Panc1 (cell line): ENCODE measurements around the gene DOCK1. TPM values are rescaled to one million over a fixed set of nuclear protein-coding genes. Genes with fewer than 3 reads are reported as not detected.

Experiments
- ATAC-seq: fragments of 200-7000 bp; cut with Tn5 transposase; 2 replicates; pipeline ENCODE4 v1.9.1; 2020; ENCODE audit warnings: mild to moderate bottlenecking, moderate library complexity
- BruUV-seq: library from RNA; stranded (reverse); fragments of 400-500 nt; replicated peaks from 2 replicates; lab custom pipeline; 2021; lab: Mats Ljungman, UMichigan
- CTCF ChIA-PET: fragments of 300-600 bp; sonication (Branson Sonifier 250); formaldehyde crosslinking; loops from one replicate; lab custom pipeline; 2022; ENCODE audit warnings: antibody characterized with exemption; lab: Charles Lee
- POLR2A ChIA-PET: fragments of 300-600 bp; sonication (Branson Sonifier 250); formaldehyde crosslinking; loops from one replicate; lab custom pipeline; 2022; ENCODE audit warnings: antibody characterized with exemption; lab: Charles Lee
- DNase-seq: peaks from one replicate; pipeline ENCODE4 v3.0.0-alpha.2; 2010; ENCODE audit warnings: low read depth, low spot score
- H3K27ac ChIP-seq: 2 replicates; pipeline ENCODE4 v1.5.1; 2011; ENCODE audit warnings: mild to moderate bottlenecking, low read length, inconsistent platforms
- H3K27me3 ChIP-seq: fragments of 200-500 bp; sonication (Bioruptor generic); 2 replicates; pipeline ENCODE4 v1.6.0; 2014; ENCODE audit warnings: low read length, inconsistent platforms; ENCODE audit not compliant: control insufficient read depth, insufficient read depth
- H3K36me3 ChIP-seq: fragments of 200-500 bp; sonication (Bioruptor generic); 2 replicates; pipeline ENCODE4 v1.5.1; 2014; ENCODE audit warnings: inconsistent platforms, mild to moderate bottlenecking, low read length, moderate library complexity; ENCODE audit not compliant: control insufficient read depth, insufficient read depth
- H3K4me1 ChIP-seq: 2 replicates; pipeline ENCODE4 v1.5.1; 2011; ENCODE audit warnings: inconsistent platforms, mild to moderate bottlenecking, low read length, moderate library complexity; ENCODE audit not compliant: control insufficient read depth, insufficient read depth
- H3K4me3 ChIP-seq, 2 experiments: 2 replicates each; pipeline ENCODE4 v1.5.1; 2011 to 2012; ENCODE audit warnings: low read depth in 2 of 2, low read length in 2 of 2, mild to moderate bottlenecking in 2 of 2, inconsistent platforms in 1 of 2, moderate library complexity in 1 of 2
- H3K9me3 ChIP-seq: fragments of 200-500 bp; sonication (Bioruptor generic); 2 replicates; pipeline ENCODE4 v1.5.1; 2014; ENCODE audit warnings: low read depth, mild to moderate bottlenecking, inconsistent platforms, low read length, moderate library complexity; ENCODE audit not compliant: control insufficient read depth, insufficient read depth
- CTCF ChIP-seq: fragments of 450-650 bp; IDR thresholded peaks from 2 replicates; pipeline ENCODE4 v1.5.1; 2017; ENCODE audit warnings: mild to moderate bottlenecking
- POLR2AphosphoS5 ChIP-seq: IDR thresholded peaks from 2 replicates; pipeline ENCODE4 v1.6.1; 2012; ENCODE audit warnings: mild to moderate bottlenecking, low read depth, low read length, moderate library complexity
- SIN3A ChIP-seq: IDR thresholded peaks from 2 replicates; pipeline ENCODE4 v1.6.1; 2012; ENCODE audit warnings: low read depth, mild to moderate bottlenecking, low read length, moderate library complexity, borderline replicate concordance; ENCODE audit not compliant: insufficient read depth
- TCF7L2 ChIP-seq: IDR thresholded peaks from 2 replicates; pipeline ENCODE4 v1.6.1; 2011; ENCODE audit warnings: mild to moderate bottlenecking, low read depth, low read length, inconsistent platforms
- in situ Hi-C: cut with HindIII; loops from 2 replicates; pipeline ENCODE4 v1.10.0; 2016; ENCODE audit warnings: low sequenced_read_pairs, low pct_unique_long_range_greater_than_20kb
- intact Hi-C: fragments of 100-400 bp; cut with micrococcal nuclease; formaldehyde crosslinking; loops from one replicate; pipeline ENCODE4 v1.10.0; 2022; ENCODE audit not compliant: unreplicated experiment
- total RNA-seq: library from RNA; stranded (reverse); gene quantifications from one replicate; pipeline ENCODE4 v1.2.1, GENCODE V29; 2021; ENCODE audit not compliant: unreplicated experiment
- TF ChIP-seq, protein P1 (sequence below), 2 experiments: IDR thresholded peaks; 2 replicates each; pipeline ENCODE4 v1.6.1; 2011 to 2012; ENCODE audit warnings: low read depth in 2 of 2, control low read depth in 1 of 2, low read length in 1 of 2, mild to moderate bottlenecking in 1 of 2, moderate library complexity in 1 of 2; ENCODE audit not compliant: insufficient read depth in 1 of 2

The DOCK1 gene
- total RNA-seq, 1 experiment from 2014 or later: 67.6 TPM

- Histone ChIP-seq H3K36me3 (no peaks in the 10 kb centered on the region), H3K4me3 (no peak overlapping the region), H3K27me3 (no peaks in the 10 kb centered on the region), H3K27ac (no peak overlapping the region), H3K9me3 (no peaks in the 10 kb centered on the region), H3K4me1 (no peaks in the 10 kb centered on the region)
- ChIA-PET POLR2A (no interaction called here), CTCF (no interaction called here)
- TF ChIP-seq TCF7L2 (no peak), POLR2AphosphoS5 (no peak), SIN3A (no peak), CTCF (no peak)
- TF ChIP-seq, protein P1, sequence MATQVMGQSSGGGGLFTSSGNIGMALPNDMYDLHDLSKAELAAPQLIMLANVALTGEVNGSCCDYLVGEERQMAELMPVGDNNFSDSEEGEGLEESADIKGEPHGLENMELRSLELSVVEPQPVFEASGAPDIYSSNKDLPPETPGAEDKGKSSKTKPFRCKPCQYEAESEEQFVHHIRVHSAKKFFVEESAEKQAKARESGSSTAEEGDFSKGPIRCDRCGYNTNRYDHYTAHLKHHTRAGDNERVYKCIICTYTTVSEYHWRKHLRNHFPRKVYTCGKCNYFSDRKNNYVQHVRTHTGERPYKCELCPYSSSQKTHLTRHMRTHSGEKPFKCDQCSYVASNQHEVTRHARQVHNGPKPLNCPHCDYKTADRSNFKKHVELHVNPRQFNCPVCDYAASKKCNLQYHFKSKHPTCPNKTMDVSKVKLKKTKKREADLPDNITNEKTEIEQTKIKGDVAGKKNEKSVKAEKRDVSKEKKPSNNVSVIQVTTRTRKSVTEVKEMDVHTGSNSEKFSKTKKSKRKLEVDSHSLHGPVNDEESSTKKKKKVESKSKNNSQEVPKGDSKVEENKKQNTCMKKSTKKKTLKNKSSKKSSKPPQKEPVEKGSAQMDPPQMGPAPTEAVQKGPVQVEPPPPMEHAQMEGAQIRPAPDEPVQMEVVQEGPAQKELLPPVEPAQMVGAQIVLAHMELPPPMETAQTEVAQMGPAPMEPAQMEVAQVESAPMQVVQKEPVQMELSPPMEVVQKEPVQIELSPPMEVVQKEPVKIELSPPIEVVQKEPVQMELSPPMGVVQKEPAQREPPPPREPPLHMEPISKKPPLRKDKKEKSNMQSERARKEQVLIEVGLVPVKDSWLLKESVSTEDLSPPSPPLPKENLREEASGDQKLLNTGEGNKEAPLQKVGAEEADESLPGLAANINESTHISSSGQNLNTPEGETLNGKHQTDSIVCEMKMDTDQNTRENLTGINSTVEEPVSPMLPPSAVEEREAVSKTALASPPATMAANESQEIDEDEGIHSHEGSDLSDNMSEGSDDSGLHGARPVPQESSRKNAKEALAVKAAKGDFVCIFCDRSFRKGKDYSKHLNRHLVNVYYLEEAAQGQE (IDR thresholded peaks at IDR 0.05; ENCODE audit: insufficient read depth in 1 of 2, low read depth in 2 of 2, low read length in 1 of 2): no peak
- in situ Hi-C loops: no loop called here
- BruUV-seq: no TSS peak
- intact Hi-C loops: no loop called here
- DNase-seq: no peak
- no peak for ATAC-seq
Observed at GRCh38 chr10:127314797-127315196, 409.6 kb downstream of the DOCK1 start.

DNA sequence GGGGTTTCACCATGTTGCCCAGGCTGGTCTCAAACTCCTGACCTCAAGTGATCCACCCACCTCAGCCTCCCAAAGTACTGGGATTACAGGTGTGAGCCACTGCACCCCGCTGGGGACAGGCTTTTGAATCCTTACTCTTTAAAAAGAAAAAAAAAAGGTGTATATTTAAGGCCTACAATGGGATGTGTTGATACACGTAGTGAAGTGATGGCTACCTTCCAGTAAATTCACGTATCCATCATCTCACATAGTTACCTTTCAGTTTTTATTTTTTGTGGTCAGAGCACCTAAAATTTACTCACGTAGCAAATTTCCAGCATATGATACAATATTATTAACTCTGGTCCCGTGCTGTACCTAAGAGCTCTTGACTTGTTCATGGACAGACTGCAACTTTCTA is 410.7 kb downstream of the DOCK1 start:
- TF ChIP-seq, protein P1 (IDR thresholded peaks at IDR 0.05; ENCODE audit: insufficient read depth in 1 of 2, low read depth in 2 of 2, low read length in 1 of 2): no peak

More for the DNA sequence above, 410.7 kb downstream of the DOCK1 start:
- no TSS peak for BruUV-seq
- no peak for DNase-seq
- Histone ChIP-seq H3K4me3 (no peak overlapping the region), H3K36me3 (no peaks in the 10 kb centered on the region), H3K27me3 (no peaks in the 10 kb centered on the region), H3K4me1 (no peaks in the 10 kb centered on the region), H3K27ac (no peak overlapping the region), H3K9me3 (no peaks in the 10 kb centered on the region)
- in situ Hi-C loops (no loop called here), intact Hi-C loops (no loop called here)
- CTCF ChIA-PET: no interaction called here
- no peak for ATAC-seq
- POLR2A ChIA-PET: no interaction called here
